D721Med (cell line): ENCODE measurements around the gene TOM1L2.

Source experiments
- DNase-seq: peaks from one replicate; pipeline ENCODE4 v3.0.0; 2011; ENCODE audit warnings: low spot score; ENCODE audit not compliant: insufficient read length
- FAIRE-seq: peaks from 2 replicates; lab custom pipeline; 2011; peaks lifted over from hg19 to GRCh38; lab: Jason Lieb, UNC
- CTCF ChIP-seq: IDR thresholded peaks from 2 replicates; pipeline ENCODE4 v1.5.1; 2012; ENCODE audit warnings: mild to moderate bottlenecking, control low read depth; ENCODE audit not compliant: insufficient read depth; ENCODE audit errors: missing control alignments

TOM1L2 gene

DNA sequence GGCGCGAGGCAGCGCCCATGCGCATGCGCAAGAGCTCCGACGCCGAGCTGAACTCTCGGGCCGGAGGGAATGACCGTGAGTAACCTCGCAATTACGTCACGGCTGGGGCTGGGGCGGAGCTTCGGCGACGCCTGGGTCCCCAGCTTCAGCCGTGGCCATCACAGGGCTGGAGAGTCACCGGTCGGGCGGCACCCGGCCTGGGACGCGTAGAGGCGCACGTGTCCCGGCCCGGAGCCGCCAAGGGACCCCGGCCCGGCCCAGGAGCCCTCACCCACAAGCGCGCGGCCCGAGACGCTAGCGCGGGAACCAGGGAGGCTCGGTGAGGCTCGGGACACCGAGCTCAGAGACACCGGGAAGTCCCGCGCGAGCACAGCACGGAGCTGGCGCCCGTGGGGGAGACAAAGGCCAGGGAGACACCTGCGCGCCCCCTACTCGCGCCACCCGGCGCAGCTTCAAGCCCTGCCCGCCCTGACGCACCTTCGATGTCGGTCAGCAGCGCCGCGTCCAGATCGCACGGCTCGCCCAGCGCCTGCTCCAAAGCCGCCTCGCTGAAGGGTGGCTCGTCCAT lies 135.9 kb downstream of the TOM1L2 start:
- no peak for TF ChIP-seq CTCF
- DNase-seq (peak; percentile 94), FAIRE-seq (no peak)

- no peak for DNase-seq
- TF ChIP-seq CTCF: no peak
- FAIRE-seq: no peak
Observed at GRCh38 chr17:17835415-17836249, 136.6 kb downstream of the TOM1L2 start.

- DNase-seq: no peak
- no peak for TF ChIP-seq CTCF
- no peak for FAIRE-seq
Observed at GRCh38 chr17:17834974-17835373, 137.2 kb downstream of the TOM1L2 start.

GRCh38 chr17:17833658-17834357 lies 138.4 kb downstream of the TOM1L2 start:
- FAIRE-seq (no peak), DNase-seq (no peak)
- no peak for TF ChIP-seq CTCF

- FAIRE-seq: no peak
- no peak for DNase-seq
- TF ChIP-seq CTCF: no peak
Observed at GRCh38 chr17:17832032-17832363, 140.2 kb downstream of the TOM1L2 start.

GRCh38 chr17:17831208-17832031 lies 140.8 kb downstream of the TOM1L2 start:
- DNase-seq (peak; percentile 77), FAIRE-seq (no peak)
- no peak for TF ChIP-seq CTCF
